ENCODE results near the gene VPS25. TPM values are rescaled to one million over a fixed set of nuclear protein-coding genes. Genes with fewer than 3 reads are reported as not detected.

Gene VPS25
- total RNA-seq, 4 donors from 2014 or later, result 58.3 to 111 (median 79.7) TPM

DNA sequence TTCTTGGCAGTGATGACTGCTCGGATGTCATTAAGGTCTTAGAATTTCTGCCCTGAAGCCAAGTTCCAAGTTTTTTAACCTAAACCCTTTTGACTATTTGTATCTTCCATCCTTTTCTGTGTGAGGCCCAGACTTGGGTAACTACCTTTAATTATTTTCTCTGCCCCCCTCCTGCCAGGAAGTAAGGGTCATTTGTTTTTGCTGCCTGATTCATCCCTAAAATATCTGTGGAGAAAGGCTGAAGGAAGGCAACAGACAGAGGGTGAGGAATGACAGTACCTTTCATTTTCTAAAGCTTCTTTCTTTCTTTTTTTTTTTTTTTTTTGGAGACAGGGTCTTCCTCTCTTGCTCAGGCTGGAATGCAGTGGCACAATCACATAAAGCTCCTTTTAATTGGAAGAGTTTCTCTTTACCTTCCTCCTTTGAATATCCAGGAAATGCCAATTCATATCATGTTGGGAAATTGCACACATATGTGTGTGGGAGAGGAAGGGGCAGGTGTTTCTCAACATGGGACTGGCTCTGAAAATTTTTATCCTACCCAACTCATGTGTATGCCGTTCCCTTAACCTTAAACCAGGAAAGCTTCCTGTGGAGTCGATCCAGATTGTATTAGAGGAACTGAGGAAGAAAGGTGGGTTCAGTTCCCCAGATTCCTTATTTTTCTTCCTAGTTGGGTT lies 957 bp downstream of the VPS25 start:
- H3K9me3 ChIP-seq, result no peaks in the 10 kb centered on the region
- peak overlapping the region in 3 of 4 donors; percentile 69 to 77 (median 75) for H3K4me3 ChIP-seq
- H3K27me3 ChIP-seq, result no peaks in the 10 kb centered on the region
- intact Hi-C loops (cut with DNase I; ENCODE audit: low total_unique reads), result loop anchor here (5.0 kb wide), 1 partner anchor 987 kb away; the partner anchor contains the start of gene JUP
- peaks cover 3 to 33% (median 19%) of the 10 kb centered on the region in 4 donors for H3K4me1 ChIP-seq
- peaks cover 0 to 27% (median 11%) of the 10 kb centered on the region in 4 donors for H3K36me3 ChIP-seq
- WGBS, 2 donors (ENCODE audit: low coverage in 1 of 2), result 61 to 68% methylated on average over 3 of the region's 3 CpGs
- H3K27ac ChIP-seq, result peak overlapping the region in 3 of 4 donors; percentile 86 to 89 (median 88)
- in situ Hi-C loops (cut with MboI; ENCODE audit: low pct_ligation_motif_present in 1 of 4, low pct_unique_long_range_greater_than_20kb in 1 of 4, low sequenced_read_pairs in 3 of 4), result no loop called here
- no peak for DNase-seq
- TF ChIP-seq EP300 (IDR thresholded peaks at IDR 0.05; ENCODE audit: low read depth) (no peak), POLR2A (IDR thresholded peaks at IDR 0.05) (no peak)

DNA sequence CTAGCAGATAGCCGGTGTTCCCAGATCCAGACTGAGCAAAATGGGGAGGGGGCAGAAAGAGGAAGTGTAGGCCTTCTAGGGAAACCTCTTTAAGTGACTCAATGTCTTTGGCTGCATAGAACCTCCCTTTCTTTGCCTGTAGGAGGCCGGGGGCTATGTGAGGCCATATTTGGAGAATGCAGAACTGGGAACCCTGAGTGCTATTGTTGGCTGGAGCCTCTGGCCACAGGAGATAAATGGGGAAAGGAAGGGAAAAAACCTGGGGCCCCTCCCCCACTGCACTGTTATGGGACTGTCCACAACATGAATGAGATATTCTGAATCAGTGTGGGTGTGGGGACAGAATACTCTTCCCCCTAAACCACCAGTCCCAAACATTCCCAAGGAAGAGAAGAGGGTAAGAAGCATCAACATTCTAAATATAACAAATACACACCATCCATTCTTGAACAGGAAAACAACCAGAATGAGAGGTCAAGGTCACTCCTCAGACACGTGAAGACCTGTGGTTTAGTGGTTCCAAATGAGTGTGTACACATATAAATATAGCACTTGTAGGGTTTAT lies 2.4 kb downstream of the VPS25 start:
- TF ChIP-seq EP300 (IDR thresholded peaks at IDR 0.05; ENCODE audit: low read depth) (no peak), POLR2A (IDR thresholded peaks at IDR 0.05) (no peak), POLR2AphosphoS5 (IDR thresholded peaks at IDR 0.05) (no peak)
- TF ChIP-seq, protein P1, sequence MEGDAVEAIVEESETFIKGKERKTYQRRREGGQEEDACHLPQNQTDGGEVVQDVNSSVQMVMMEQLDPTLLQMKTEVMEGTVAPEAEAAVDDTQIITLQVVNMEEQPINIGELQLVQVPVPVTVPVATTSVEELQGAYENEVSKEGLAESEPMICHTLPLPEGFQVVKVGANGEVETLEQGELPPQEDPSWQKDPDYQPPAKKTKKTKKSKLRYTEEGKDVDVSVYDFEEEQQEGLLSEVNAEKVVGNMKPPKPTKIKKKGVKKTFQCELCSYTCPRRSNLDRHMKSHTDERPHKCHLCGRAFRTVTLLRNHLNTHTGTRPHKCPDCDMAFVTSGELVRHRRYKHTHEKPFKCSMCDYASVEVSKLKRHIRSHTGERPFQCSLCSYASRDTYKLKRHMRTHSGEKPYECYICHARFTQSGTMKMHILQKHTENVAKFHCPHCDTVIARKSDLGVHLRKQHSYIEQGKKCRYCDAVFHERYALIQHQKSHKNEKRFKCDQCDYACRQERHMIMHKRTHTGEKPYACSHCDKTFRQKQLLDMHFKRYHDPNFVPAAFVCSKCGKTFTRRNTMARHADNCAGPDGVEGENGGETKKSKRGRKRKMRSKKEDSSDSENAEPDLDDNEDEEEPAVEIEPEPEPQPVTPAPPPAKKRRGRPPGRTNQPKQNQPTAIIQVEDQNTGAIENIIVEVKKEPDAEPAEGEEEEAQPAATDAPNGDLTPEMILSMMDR (IDR thresholded peaks at IDR 0.05), result no peak
- DNase-seq, result no peak
- intact Hi-C loops (cut with DNase I; ENCODE audit: low total_unique reads), result no loop called here
- H3K27ac ChIP-seq, result no peak overlapping the region
- no peaks in the 10 kb centered on the region for H3K9me3 ChIP-seq
- peaks cover 3 to 44% (median 32%) of the 10 kb centered on the region in 4 donors for H3K4me1 ChIP-seq
- peaks cover 0 to 27% (median 11%) of the 10 kb centered on the region in 4 donors for H3K36me3 ChIP-seq
- WGBS, 2 donors (ENCODE audit: low coverage in 1 of 2), result 71 to 92% methylated on average over 2 to 3 of the region's 3 CpGs
- no peak overlapping the region for H3K4me3 ChIP-seq
- in situ Hi-C loops (cut with MboI; ENCODE audit: low pct_ligation_motif_present in 1 of 4, low pct_unique_long_range_greater_than_20kb in 1 of 4, low sequenced_read_pairs in 3 of 4), result no loop called here
- H3K27me3 ChIP-seq, result peaks cover 5% of the 10 kb centered on the region

DNA sequence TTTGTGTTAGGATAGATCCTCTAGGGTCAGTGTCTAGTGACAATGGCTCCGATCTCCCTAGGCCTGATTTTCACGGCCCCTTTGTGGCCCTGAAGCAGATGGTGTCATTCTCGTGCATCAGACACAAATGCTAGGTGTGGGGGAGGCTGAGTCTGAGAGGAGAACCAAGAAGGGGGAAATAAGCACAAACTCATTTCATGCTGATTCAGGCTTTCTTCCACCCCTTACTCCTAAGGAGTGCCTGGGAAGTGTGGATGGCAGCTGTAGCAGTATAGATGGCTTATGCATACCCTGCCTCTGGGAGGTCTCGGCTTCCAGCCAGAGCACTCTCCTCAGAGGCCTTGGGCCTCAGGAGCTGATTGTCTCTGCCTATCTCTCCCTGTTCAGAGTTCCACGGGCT lies 5.3 kb downstream of the VPS25 start:
- WGBS, 2 donors (ENCODE audit: low coverage in 1 of 2), result 84% methylated on average over 5 of the region's 5 CpGs; no CpG with 5 or more reads in 1 of the 2 donors
- Histone ChIP-seq H3K36me3 (peaks cover 0 to 27% (median 11%) of the 10 kb centered on the region in 4 donors), H3K27me3 (peaks cover 33% of the 10 kb centered on the region), H3K4me3 (no peak overlapping the region), H3K27ac (peak overlapping the region; percentile 78 to 87 (median 84)), H3K9me3 (no peaks in the 10 kb centered on the region), H3K4me1 (peaks cover 3 to 59% (median 37%) of the 10 kb centered on the region in 4 donors)
- no peak for DNase-seq
- TF ChIP-seq, protein P1 (IDR thresholded peaks at IDR 0.05), result no peak
- no peak for TF ChIP-seq EP300 (IDR thresholded peaks at IDR 0.05; ENCODE audit: low read depth)
- TF ChIP-seq POLR2AphosphoS5 (IDR thresholded peaks at IDR 0.05), result no peak
- TF ChIP-seq POLR2A (IDR thresholded peaks at IDR 0.05), result no peak
- intact Hi-C loops (cut with DNase I; ENCODE audit: low total_unique reads) (no loop called here), in situ Hi-C loops (cut with MboI; ENCODE audit: low pct_ligation_motif_present in 1 of 4, low pct_unique_long_range_greater_than_20kb in 1 of 4, low sequenced_read_pairs in 3 of 4) (no loop called here)

DNA sequence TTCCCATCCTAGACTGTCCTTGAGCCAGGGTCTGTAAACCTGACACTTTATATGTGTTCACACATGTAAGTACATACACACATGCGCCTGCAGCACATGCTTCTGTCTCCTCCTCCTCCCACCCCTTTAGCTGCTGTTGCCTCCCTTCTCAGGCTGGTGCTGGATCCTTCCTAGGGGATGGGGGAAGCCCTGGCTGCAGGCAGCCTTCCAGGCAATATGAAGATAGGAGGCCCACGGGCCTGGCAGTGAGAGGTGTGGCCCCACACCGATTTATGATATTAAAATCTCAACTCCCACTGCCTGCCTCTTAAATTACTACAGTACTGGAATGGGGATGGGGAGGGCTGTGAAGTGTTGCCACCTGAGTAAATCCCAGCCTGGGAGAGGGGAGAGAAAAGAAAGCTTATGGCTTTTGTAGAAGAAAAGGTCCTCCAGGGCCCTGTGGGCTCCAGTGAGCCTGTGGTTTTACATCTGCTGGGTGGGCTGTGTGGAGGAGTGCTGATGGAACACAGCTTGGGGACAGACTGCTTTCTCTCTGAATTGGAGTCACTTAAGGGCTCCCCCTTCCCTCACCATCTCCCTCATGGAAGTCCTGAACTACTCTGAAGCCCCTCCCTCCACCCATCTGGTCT lies 6.2 kb downstream of the VPS25 start:
- DNase-seq, result no peak
- no peak overlapping the region for H3K4me3 ChIP-seq
- intact Hi-C loops (cut with DNase I; ENCODE audit: low total_unique reads) (no loop called here), in situ Hi-C loops (cut with MboI; ENCODE audit: low pct_ligation_motif_present in 1 of 4, low pct_unique_long_range_greater_than_20kb in 1 of 4, low sequenced_read_pairs in 3 of 4) (no loop called here)
- 56% methylated on average over 3 of the region's 3 CpGs; no CpG with 5 or more reads in 1 of the 2 donors for WGBS, 2 donors (ENCODE audit: low coverage in 1 of 2)
- peaks cover 42% of the 10 kb centered on the region for H3K27me3 ChIP-seq
- TF ChIP-seq EP300 (IDR thresholded peaks at IDR 0.05; ENCODE audit: low read depth) (no peak), POLR2A (IDR thresholded peaks at IDR 0.05) (no peak), POLR2AphosphoS5 (IDR thresholded peaks at IDR 0.05) (no peak)
- TF ChIP-seq, protein P1 (IDR thresholded peaks at IDR 0.05), result no peak
- peaks cover 0 to 27% (median 11%) of the 10 kb centered on the region in 4 donors for H3K36me3 ChIP-seq
- peaks cover 3 to 55% (median 32%) of the 10 kb centered on the region in 4 donors for H3K4me1 ChIP-seq
- peak overlapping the region; percentile 78 to 87 (median 84) for H3K27ac ChIP-seq
- H3K9me3 ChIP-seq, result no peaks in the 10 kb centered on the region
